Heart right ventricle (tissue), 16 donors: ENCODE data around the gene RRAD. TPM values are rescaled to one million over a fixed set of nuclear protein-coding genes. Genes with fewer than 3 reads are reported as not detected.
"Not testable (repeated sequence)": the region's sequence is repeated elsewhere in the genome, so short reads cannot be mapped to it uniquely, and the experiment has no call there.

Experiments used
- ATAC-seq, 8 donors: fragments of 200-7000 bp; cut with Tn5 transposase; one replicate each; pipeline ENCODE4 v1.9.1; 2020; ENCODE audit warnings: mild to moderate bottlenecking in 8 of 8, moderate library complexity in 8 of 8, moderate number of reproducible peaks in 1 of 8
- DNase-seq, 2 donors: peaks; one replicate each; pipeline ENCODE4 v3.0.0-alpha.2; 2020
- H3K27ac ChIP-seq, 10 donors: fragments of 200-600 bp; sonication (generic) in 2 of 10; one replicate each; pipeline versions ENCODE4 v1.5.0 to v1.8.0; 2020 to 2022; ENCODE audit warnings: mild to moderate bottlenecking in 3 of 10
- H3K27me3 ChIP-seq, 7 donors: fragments of 200-600 bp; one replicate each; pipeline ENCODE4 v1.8.0; 2021 to 2022; ENCODE audit warnings: mild to moderate bottlenecking in 2 of 7
- H3K36me3 ChIP-seq, 9 donors: fragments of 200-600 bp; sonication (generic) in 1 of 9; one replicate each; pipeline versions ENCODE4 v1.5.0 to v1.8.0; 2020 to 2022; ENCODE audit warnings: mild to moderate bottlenecking in 2 of 9
- H3K4me1 ChIP-seq, 9 donors: fragments of 200-600 bp; sonication (generic) in 1 of 9; one replicate each; pipeline versions ENCODE4 v1.5.0 to v1.8.0; 2020 to 2022; ENCODE audit warnings: mild to moderate bottlenecking in 4 of 9
- H3K4me3 ChIP-seq, 10 donors: fragments of 200-600 bp; sonication (generic) in 2 of 10; one replicate each; pipeline versions ENCODE4 v1.5.0 to v1.8.0; 2020 to 2022; ENCODE audit warnings: mild to moderate bottlenecking in 7 of 10, moderate library complexity in 2 of 10
- H3K9me3 ChIP-seq, 11 donors: fragments of 200-600 bp in 10 of 11; sonication (generic) in 2 of 11; one replicate each; pipeline versions ENCODE4 v1.5.0 to v1.8.0; 2013 to 2022; ENCODE audit warnings: mild to moderate bottlenecking in 2 of 11, control low read depth in 1 of 11, moderate library complexity in 1 of 11
- CTCF ChIP-seq, 9 donors: fragments of 200-600 bp; sonication (generic) in 2 of 9; IDR thresholded peaks; one replicate each; pipeline versions ENCODE4 v1.5.0 to v1.8.0; 2021 to 2022; ENCODE audit warnings: antibody characterized with exemption in 9 of 9, mild to moderate bottlenecking in 5 of 9, moderate library complexity in 1 of 9
- WGBS, 2 donors: extraction: QIAGEN DNeasy Blood & Tissue Kit; methylation state at CpG; one replicate each; pipeline ENCODE4 v1.1.7; 2013; ENCODE audit warnings: inconsistent platforms in 1 of 2; 5-methylcytosine and 5-hydroxymethylcytosine counted together
- intact Hi-C, 10 donors: fragments of 100-400 bp; cut with DNase I; formaldehyde crosslinking; loops; one replicate each; pipeline versions ENCODE4 v1.11.1 to v1.14.2; 2022
- polyA plus RNA-seq, 2 donors: library from polyadenylated mRNA; stranded (reverse); fragments of 200-250 nt; gene quantifications; one replicate each; pipeline ENCODE4 v1.2.3, GENCODE V29; 2013
- total RNA-seq, 10 donors: library from RNA; stranded (reverse); fragmentation: NEBNext Ultra II Directional in 3 of 10; extraction: Animal tissue kit (Norgen Biotek cat#: 25700) in 3 of 10; gene quantifications; one replicate each; pipeline versions ENCODE4 v1.2.1 to v1.2.4, GENCODE V29; 2021 to 2023
- donor health status: Arrhythmogenic right ventricular cardiomyopathy.
- donor health status: ischemic (EF 13 %, LVEDD 7.1; RV severe dilation, severe dysfunction).
- donor health status: healthy with polysubstance abuse.
- donor health status: DM: no; HTN: yes; CAD: no.
- donor health status: DM: no; HTN: no; CAD: no.
- donor health status: ischemic (EF 25% LVEDD 6.9; RV normal size, moderate dysfunction).
- donor health status: ischemic (EF 25% LVEDD 5.7; RV mildly dilated, moderate dysfunction).
- donor health status: healthy.
- donor health status: DM: yes; HTN: yes; CAD: no.
- donor health status: Ischemic cardiomyopathy.
- donor health status: ischemic (EF 35%, LVEDD 5.7; RV mildly dilated, moderate dysfunction).
- donor health status: nonischemic (EF 11% LVEDD 7.7; RV severe dilation, severe dysfunction).
- donor health status: DM: yes; HTN: yes; CAD: no.
- donor health status: PGD.
- donor health status: ischemic (EF 29% LVEDD 5.4; RV normal size, mild dysfunction).
- donor health status: nonischemic (EF 23%, LVEDD 6.1; RV moderate dilation, normal function).

Gene RRAD
- total and polyA plus RNA-seq, 12 donors: 48.4 to 1,227 (median 122) TPM

GRCh38 chr16:66947302-66948065 lies 22.1 kb upstream of the RRAD start:
- intact Hi-C loops: loop anchor here in 2 of 10 donors (5.0 kb wide), 1 partner anchor 50 kb away; no protein-coding TSS in a partner anchor
- peak overlapping the region in 1 of 10 donors; percentile 20 for H3K27ac ChIP-seq
- peak; percentile 37 to 81 (median 76) for ATAC-seq
- 0% methylated on average over 21 to 22 of the region's 23 CpGs for WGBS, 2 donors
- peak; percentile 74 to 80 for DNase-seq
- peaks cover 0 to 26% (median 16%) of the 10 kb centered on the region in 9 donors for H3K4me1 ChIP-seq
- H3K27me3 ChIP-seq: peaks cover 0 to 43% (median 12%) of the 10 kb centered on the region in 7 donors
- peak; percentile 65 to 91 (median 90) for TF ChIP-seq CTCF (IDR thresholded peaks at IDR 0.05)
- H3K36me3 ChIP-seq: peaks cover 0 to 18% (median 6%) of the 10 kb centered on the region in 9 donors
- peaks cover 0 to 6% (median 0%) of the 10 kb centered on the region in 11 donors for H3K9me3 ChIP-seq
- peak overlapping the region; percentile 16 to 74 (median 56) for H3K4me3 ChIP-seq

- Histone ChIP-seq H3K27me3 (peaks cover 0 to 38% (median 12%) of the 10 kb centered on the region in 7 donors), H3K27ac (no peak overlapping the region), H3K36me3 (peaks cover 0 to 24% (median 11%) of the 10 kb centered on the region in 9 donors), H3K4me1 (peaks cover 0 to 26% (median 16%) of the 10 kb centered on the region in 9 donors), H3K9me3 (peaks cover 0 to 6% (median 0%) of the 10 kb centered on the region in 11 donors), H3K4me3 (peak overlapping the region in 2 of 10 donors; percentile 59 to 74)
- WGBS, 2 donors: 37 to 47% methylated on average over 5 of the region's 5 CpGs
- TF ChIP-seq CTCF (IDR thresholded peaks at IDR 0.05): no peak
- no peak for ATAC-seq
- intact Hi-C loops: loop anchor here in 2 of 10 donors (5.0 kb wide), 1 partner anchor 50 kb away; no protein-coding TSS in a partner anchor
- no peak for DNase-seq
These were observed 21.6 kb upstream of the RRAD start for GRCh38 chr16:66946974-66947301.

GRCh38 chr16:66946541-66946940 lies 21.2 kb upstream of the RRAD start:
- H3K4me3 ChIP-seq: no peak overlapping the region
- peaks cover 0 to 27% (median 15%) of the 10 kb centered on the region in 9 donors for H3K36me3 ChIP-seq
- H3K4me1 ChIP-seq: peaks cover 0 to 26% (median 16%) of the 10 kb centered on the region in 9 donors
- 73 to 78% methylated on average over 7 of the region's 7 CpGs for WGBS, 2 donors
- peaks cover 0 to 5% (median 0%) of the 10 kb centered on the region in 11 donors for H3K9me3 ChIP-seq
- ATAC-seq (peak in 1 of 8 donors; percentile 14), DNase-seq (no peak)
- H3K27ac ChIP-seq: no peak overlapping the region
- TF ChIP-seq CTCF (IDR thresholded peaks at IDR 0.05): no peak
- intact Hi-C loops: loop anchor here in 2 of 10 donors (5.0 kb wide), 1 partner anchor 49 kb away; no protein-coding TSS in a partner anchor
- peaks cover 0 to 34% (median 11%) of the 10 kb centered on the region in 7 donors for H3K27me3 ChIP-seq

- H3K9me3 ChIP-seq: no peaks in the 10 kb centered on the region
- intact Hi-C loops: loop anchor here in 2 of 10 donors (5.0 kb wide), 1 partner anchor 49 kb away; no protein-coding TSS in a partner anchor
- peaks cover 0 to 28% (median 6%) of the 10 kb centered on the region in 7 donors for H3K27me3 ChIP-seq
- H3K27ac ChIP-seq: peak overlapping the region in 1 of 10 donors; percentile 36
- H3K4me1 ChIP-seq: peaks cover 0 to 26% (median 19%) of the 10 kb centered on the region in 9 donors
- WGBS, 2 donors: 81 to 95% methylated on average over 4 of the region's 4 CpGs
- H3K36me3 ChIP-seq: peaks cover 0 to 34% (median 21%) of the 10 kb centered on the region in 9 donors
- no peak overlapping the region for H3K4me3 ChIP-seq
- DNase-seq (no peak), ATAC-seq (no peak)
- no peak for TF ChIP-seq CTCF (IDR thresholded peaks at IDR 0.05)
These were observed 20.6 kb upstream of the RRAD start for GRCh38 chr16:66945939-66946338.

GRCh38 chr16:66944971-66945370 lies 19.6 kb upstream of the RRAD start:
- DNase-seq, H3K27ac ChIP-seq, H3K4me3 ChIP-seq, H3K9me3 ChIP-seq, ATAC-seq: not testable (repeated sequence)
- H3K4me1 ChIP-seq: peaks cover 0 to 26% (median 19%) of the 10 kb centered on the region in 9 donors
- 84 to 85% methylated on average over 9 of the region's 9 CpGs for WGBS, 2 donors
- peaks cover 0 to 43% (median 31%) of the 10 kb centered on the region in 9 donors for H3K36me3 ChIP-seq
- intact Hi-C loops: loop anchor here in 2 of 10 donors (5.0 kb wide), 1 partner anchor 48 kb away; no protein-coding TSS in a partner anchor
- peaks cover 0 to 19% (median 0%) of the 10 kb centered on the region in 7 donors for H3K27me3 ChIP-seq
